Stomach (tissue), 4 donors: Measurements from ENCODE around the gene HP1BP3.

Experiments
- CTCF ChIP-seq, 7 experiments: fragments of 450-650 bp in 4 of 7; fragments of 200-600 bp in 3 of 7; sonication (generic) in 3 of 7; IDR thresholded peaks; one replicate each; pipeline ENCODE4 v1.5.1; 2016 to 2019; ENCODE audit warnings: antibody characterized with exemption in 7 of 7, control low read depth in 2 of 7, mild to moderate bottlenecking in 1 of 7
- EP300 ChIP-seq: sonication (generic); formaldehyde crosslinking; IDR thresholded peaks from one replicate; pipeline ENCODE4 v1.6.1; 2017; ENCODE audit warnings: antibody characterized with exemption
- POLR2A ChIP-seq, 4 donors: fragments of 450-650 bp; IDR thresholded peaks; one replicate each; pipeline ENCODE4 v1.6.1; 2016; ENCODE audit warnings: antibody characterized with exemption in 4 of 4, control low read depth in 2 of 4, mild to moderate bottlenecking in 1 of 4, moderate library complexity in 1 of 4
- POLR2AphosphoS5 ChIP-seq, 3 donors: sonication (generic); formaldehyde crosslinking; IDR thresholded peaks; one replicate each; pipeline ENCODE4 v1.6.1; 2016; ENCODE audit warnings: antibody characterized with exemption in 3 of 3

GRCh38 chr1:20787840-20788795 lies 1.0 kb upstream of the HP1BP3 start:
- TF ChIP-seq CTCF (IDR thresholded peaks at IDR 0.05) (no peak), POLR2A (IDR thresholded peaks at IDR 0.05) (no peak), POLR2AphosphoS5 (IDR thresholded peaks at IDR 0.05) (no peak), EP300 (no peak)
